Fibroblast of skin of right quadriceps (primary cell): ENCODE results near the gene MAN1A2.

ENCODE experiments used
- DNase-seq: peaks from one replicate; pipeline ENCODE4 v3.0.0-alpha.2; 2013

The MAN1A2 gene

DNA sequence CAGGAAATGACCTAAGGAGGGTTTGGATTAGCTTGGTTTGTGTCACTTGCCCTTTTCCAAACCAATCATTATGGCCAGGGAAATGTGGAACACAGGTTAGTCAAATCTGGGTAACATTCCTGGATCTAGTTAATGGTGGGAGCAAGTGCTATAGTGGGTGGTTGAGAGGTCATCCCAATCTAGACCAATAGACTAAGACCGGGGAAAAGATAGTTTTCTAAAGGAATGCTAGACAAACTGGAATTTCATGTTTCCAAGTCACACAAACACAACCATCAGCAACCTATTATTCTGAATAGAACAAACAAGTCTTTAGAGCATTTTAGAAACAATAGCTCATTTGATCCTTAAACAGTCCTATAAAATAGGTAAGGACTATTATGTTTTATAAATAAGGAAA lies 4.3 kb upstream of the MAN1A2 start:
- no peak for DNase-seq

DNA sequence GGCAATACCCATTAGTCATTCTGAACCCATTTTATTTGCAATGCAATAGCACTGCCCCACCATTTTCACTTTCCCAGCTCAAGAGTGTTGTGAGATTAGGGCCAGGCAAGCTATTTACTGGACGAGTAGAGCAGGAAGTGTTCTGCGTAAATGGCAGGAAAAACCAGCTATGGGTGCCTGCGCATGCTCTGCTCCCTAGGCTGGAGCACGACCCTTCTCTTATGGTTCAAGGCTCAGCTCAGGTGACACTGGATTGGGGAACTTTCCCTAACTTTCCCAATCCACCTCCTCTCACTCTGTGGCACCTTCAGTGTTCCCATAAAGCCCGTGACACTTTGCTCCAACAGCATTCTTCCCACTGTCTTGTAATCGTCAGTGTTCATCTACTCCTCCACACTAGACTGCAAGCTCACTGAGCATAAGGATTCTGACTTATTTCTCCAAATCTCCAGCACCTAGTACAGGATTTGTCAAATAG lies 3.6 kb upstream of the MAN1A2 start:
- DNase-seq = no peak

GRCh38 chr1:117364240-117364639 lies 3.0 kb upstream of the MAN1A2 start:
- no peak for DNase-seq

GRCh38 chr1:117365350-117366176 lies 1.7 kb upstream of the MAN1A2 start:
- DNase-seq = peak; percentile 23

DNA sequence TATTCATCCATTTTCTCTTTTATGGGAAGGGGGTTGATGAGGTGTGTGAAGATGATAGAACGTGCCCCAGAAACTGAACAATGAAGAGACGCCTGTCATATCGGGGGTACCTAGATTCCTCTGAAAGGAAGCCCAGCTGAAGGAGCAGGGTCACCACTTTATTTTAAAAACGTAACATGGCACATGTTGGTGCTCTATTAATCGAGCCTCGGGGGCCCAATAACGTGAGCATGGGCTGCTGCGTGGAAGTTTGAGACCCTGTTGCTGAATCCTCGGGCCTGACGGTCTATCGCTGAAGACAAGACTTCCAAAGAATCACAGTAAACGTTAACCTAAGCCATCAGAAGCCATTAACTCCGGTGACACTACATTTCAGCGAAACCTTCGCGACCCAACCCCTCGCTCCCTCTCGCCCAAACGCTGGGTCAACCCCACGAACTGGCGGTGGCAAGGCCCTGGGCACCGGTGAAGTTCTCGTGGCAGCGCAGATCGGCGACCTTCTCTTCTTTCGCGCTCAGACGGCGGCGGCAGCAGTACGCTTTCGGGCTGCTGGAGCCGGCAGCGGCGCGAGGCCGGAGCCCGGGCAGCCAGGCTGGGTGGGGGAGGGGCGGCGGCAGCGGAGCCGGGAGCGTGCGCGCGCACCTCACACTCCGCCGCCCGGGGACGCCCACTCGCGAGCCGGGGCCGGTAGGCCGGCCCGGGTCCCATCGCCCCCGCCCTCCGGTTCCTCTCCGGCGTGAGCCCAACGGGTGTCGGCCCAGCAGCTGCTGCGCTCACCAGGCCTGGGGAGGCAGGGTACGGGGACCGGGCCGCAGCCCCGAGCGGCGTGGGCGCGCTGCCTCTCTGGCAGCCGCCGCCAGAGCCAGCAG lies 838 bp upstream of the MAN1A2 start:
- DNase-seq = peak; percentile 75

- no peak for DNase-seq
These were observed 1.2 kb downstream of the MAN1A2 start for GRCh38 chr1:117368116-117369108.

- no peak for DNase-seq
These were observed 2.8 kb downstream of the MAN1A2 start for GRCh38 chr1:117370071-117370470.

GRCh38 chr1:117370509-117370908 lies 3.3 kb downstream of the MAN1A2 start:
- no peak for DNase-seq

DNA sequence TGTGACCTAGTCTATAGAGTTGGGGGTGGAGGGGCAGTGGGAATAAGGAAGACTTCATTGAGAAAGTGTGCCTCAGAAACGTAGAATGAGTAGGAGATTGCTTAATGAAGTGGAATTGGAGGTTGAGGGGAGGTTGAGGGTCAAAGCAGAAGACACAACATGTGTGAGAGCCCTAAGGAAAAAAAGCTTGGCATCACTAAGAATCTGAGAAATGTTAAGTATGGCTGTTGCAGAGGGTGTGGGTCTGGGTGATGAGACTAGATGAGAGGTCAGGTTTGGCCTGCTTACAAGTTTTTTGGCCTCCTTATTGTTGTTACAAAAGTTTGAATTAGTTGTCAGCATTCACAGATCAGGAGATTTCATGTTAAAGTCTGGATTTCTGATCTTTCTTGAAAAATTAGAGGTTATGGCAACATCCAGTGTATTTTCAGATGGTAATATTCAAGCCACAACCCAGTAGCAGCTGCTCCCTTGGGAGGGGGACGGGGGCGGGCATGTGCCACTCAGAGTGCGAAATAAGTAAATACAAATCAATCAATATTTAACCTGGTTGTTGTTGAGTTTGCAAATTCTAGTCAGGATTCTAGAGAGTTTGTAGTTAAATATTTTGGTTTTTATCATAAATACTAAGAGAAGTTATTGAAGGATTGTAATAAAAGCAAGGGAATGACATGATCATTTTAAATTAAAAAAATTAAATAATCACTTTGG lies 4.3 kb downstream of the MAN1A2 start:
- DNase-seq = peak; percentile 42

DNA sequence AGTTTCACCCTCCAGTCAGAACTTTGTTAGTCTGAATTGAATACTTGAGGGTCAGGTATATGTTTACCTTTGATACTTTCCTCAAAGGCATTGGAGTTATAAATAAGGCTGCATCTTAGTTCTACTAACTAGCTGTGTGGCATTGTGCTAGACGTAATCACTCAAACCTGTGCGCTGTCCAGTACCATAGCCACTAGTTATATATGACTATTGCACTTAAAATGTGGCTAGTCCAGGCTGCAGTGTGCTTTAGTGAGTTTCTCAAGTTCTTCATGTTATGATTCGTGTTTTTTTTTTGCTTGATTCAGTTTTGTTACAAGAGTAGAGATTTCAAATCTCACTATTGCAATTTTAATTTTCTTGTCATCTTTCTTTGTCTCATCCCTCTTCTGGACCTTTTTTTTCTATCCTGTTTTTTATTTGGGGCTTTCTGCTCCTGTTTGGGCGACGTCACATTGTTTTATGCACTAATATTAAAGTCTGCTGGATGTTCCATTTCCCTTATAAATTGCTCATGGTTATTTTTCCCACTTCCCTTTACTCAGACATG lies 5.7 kb downstream of the MAN1A2 start:
- no peak for DNase-seq

DNA sequence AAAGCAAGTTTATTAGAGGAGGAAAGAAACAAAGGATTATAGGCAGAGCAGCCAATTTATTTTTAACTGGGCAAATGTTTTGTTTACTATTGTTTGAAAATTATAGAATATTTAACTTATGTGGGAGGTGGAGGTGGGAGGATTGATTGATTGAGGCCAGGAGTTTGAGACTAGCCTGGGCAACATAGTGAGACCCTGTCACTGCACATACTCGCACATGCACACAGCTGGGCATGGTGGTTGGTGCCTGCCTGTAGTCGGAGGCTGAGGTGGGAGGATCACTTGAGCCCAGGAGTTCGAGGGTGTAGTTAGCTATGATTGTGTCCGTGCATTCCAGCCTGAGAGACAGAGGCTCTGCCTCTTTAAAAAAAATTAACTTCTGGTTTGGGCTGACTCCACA lies 6.7 kb downstream of the MAN1A2 start:
- no peak for DNase-seq

GRCh38 chr1:117375327-117375726 lies 8.1 kb downstream of the MAN1A2 start:
- no peak for DNase-seq

GRCh38 chr1:117387060-117387633 lies 19.9 kb downstream of the MAN1A2 start:
- no peak for DNase-seq

- DNase-seq = no peak
These were observed 21.1 kb downstream of the MAN1A2 start for GRCh38 chr1:117388328-117388727.

DNA sequence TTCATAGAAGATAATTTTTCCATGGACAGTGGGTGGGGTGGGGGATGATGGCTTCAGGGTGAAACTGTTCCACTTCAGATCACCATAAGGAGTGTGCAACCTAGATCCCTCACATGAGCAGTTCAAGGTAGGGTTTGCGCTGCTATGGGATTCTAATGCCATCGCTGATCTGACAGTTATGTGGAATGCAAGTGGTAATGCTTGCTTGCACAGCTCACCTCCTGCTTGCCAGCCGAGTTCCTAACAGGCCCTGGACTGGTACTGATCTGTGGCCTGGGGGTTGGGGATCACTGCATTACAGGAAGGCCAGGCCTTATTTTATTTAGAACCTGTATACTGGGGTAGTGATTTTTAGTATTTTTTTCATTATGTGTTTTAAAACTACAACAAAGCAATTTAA lies 22.0 kb downstream of the MAN1A2 start:
- no peak for DNase-seq

DNA sequence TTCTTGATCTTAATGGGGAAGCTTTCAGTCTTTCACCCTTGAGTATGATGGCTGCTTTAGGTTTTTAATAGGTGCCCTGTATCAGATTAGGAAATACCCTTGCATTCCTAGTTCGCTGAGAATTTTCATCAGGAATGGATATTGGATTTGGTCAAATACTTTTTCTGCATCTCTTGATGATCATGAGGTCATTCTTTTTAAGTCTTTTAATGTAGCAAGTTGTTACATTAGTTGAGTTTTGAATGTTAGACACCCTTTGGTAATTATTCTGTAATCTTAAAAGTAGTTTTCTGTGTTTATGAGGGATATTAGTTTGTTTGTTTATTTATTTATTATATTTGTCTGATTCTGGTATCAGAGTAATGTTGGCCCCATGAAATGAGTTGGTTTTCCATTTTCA lies 22.5 kb downstream of the MAN1A2 start:
- no peak for DNase-seq

GRCh38 chr1:117392771-117393170 lies 25.5 kb downstream of the MAN1A2 start:
- no peak for DNase-seq

DNA sequence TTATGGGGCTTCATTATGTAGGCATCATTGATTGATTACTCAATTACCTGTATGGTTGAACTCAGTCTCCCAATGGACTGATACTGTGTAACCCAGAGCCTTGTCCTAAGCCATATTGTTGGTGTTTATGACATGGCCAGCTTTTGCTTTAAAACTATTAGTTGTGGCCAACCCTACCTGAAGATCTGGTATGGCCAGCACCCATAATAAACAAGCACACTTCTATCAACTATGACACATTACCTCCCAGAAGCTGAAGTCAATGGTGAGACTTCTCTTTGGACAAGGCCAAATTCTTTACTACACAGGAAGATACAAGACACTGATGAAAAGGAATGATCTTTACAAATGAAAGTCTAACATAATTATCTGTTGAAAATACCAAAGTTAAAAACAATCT lies 28.8 kb downstream of the MAN1A2 start:
- no peak for DNase-seq

GRCh38 chr1:117396636-117397035 lies 29.4 kb downstream of the MAN1A2 start:
- DNase-seq = no peak

GRCh38 chr1:117398957-117399356 lies 31.7 kb downstream of the MAN1A2 start:
- no peak for DNase-seq

DNA sequence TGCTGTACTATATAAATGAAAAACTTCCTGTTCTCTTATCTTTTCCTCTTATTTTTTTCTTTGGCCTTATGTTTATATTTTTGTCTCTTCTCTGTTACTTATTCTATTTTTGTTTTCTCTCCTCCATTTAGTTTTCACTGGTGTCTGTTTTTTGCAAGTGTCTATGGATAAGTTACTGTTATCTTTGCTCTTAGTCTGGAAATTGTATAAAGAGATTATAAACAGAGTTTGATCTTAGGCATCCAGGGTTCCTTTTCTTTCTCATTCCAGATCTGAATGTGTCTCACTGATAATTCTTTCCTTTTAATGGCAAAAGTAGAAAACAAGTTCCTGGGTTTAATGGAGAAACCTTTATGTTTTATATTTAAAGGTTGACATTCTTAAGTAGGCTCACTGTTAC lies 34.5 kb downstream of the MAN1A2 start:
- no peak for DNase-seq
